GM21786 (cell line): ENCODE data around the gene SLC25A31.

ENCODE experiments used
- ATAC-seq: cut with Tn5 transposase; IDR thresholded peaks from one replicate; pipeline ENCODE4 v1.9.1; 2021; ENCODE audit not compliant: unreplicated experiment

Gene SLC25A31

DNA sequence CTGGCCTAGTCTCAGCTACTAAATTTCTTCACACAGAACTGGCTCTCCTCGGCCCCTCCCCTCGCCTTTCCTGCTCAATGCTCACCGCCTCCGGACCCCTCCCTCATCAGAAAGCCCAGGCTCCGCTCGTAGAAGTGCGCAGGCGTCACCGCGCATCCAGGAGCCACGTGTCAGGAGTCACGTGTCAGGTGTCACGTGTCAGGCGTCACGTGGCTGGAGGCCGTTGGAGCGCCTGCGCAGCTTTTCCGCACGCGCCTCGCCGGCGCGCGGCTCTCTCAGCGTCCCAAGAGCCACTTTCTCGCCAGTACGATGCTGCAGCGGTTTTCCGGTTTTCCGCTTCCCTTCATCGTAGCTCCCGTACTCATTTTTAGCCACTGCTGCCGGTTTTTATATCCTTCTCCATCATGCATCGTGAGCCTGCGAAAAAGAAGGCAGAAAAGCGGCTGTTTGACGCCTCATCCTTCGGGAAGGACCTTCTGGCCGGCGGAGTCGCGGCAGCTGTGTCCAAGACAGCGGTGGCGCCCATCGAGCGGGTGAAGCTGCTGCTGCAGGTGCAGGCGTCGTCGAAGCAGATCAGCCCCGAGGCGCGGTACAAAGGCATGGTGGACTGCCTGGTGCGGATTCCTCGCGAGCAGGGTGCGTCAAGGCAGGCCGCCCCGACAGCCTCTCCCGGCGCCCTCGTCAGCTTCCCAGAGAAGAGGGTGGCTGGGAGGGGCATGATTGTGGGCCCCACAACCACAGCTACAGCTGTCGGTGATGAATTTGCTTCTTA is at the start of gene SLC25A31:
Gene SLC25A31, plus strand, starts transcription at position 259 of the 772 bp plus-strand sequence. Its CDS starts 146 bp downstream, at position 405.
- ATAC-seq = no peak

DNA sequence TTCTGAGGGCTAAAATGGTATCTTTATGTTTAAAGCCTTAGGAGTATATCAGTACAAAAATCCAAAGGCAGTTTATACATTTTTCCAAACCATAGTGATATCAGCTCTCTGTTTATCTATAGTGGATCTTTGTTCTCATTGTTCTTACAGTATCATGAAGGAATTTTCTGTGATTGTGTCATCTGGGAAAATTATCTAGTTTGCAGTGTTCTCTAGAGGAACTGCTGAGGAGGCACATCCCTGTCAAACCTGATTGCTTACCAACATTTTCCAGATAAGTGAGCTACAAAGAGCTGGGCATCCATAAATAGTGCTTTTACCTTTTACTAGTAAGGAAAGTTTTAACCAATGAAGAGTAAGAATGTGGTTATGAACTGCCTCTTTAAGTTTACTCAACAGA is 44.9 kb upstream of the SLC25A31 start:
- ATAC-seq = no peak

GRCh38 chr4:127686658-127687057 is 43.5 kb upstream of the SLC25A31 start:
- ATAC-seq = no peak

GRCh38 chr4:127687580-127687979 is 42.6 kb upstream of the SLC25A31 start:
- ATAC-seq = no peak

- peak; percentile 100 for ATAC-seq
Observed at GRCh38 chr4:127698789-127699200, 31.4 kb upstream of the SLC25A31 start.

DNA sequence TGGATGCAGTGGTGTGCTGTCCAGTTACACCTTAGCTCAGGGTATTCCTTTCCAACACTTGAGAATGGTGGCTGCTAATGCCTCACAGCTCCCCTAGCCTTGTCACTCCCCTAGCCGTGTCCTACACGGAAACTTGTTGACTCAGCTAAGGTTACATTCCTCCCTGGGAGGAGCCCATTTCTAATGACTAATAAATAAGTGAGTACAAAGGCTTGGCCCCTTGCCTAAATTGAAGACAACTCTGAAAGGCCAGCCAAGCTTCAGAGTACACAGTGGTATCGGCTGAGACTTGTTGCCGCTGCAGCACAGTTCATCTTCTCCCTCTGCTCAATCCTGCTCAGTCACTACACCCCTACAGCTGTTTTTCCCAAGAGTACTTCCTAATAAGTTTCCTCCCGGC is 21.2 kb upstream of the SLC25A31 start:
- no peak for ATAC-seq

- no peak for ATAC-seq
Observed at GRCh38 chr4:127709456-127709855, 20.7 kb upstream of the SLC25A31 start.

- no peak for ATAC-seq
Observed at GRCh38 chr4:127731406-127731805, 1.2 kb downstream of the SLC25A31 start.

- ATAC-seq = peak; percentile 87
Observed at GRCh38 chr4:127732623-127733328, 2.6 kb downstream of the SLC25A31 start.

DNA sequence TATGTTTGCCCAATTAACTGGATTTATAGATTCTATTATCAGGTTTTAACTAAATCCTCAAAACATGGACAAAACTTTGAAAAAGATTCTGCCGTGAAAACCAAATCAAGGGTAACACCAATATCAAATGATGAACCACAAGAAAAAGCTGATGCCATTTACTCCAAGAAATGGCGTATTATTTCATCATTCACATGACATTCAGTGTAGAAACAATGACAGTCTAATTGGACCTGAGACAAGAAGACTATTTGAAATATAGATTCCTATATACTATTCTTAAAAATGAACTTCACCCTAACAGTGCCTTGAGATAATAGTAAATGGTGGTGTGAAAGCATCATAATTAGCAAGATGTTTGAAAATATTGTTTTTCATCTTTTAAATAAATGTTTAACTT is 4.8 kb downstream of the SLC25A31 start:
- ATAC-seq = no peak

GRCh38 chr4:127737295-127737694 is 7.1 kb downstream of the SLC25A31 start:
- ATAC-seq = no peak

- no peak for ATAC-seq
Observed at GRCh38 chr4:127741247-127741646, 11.0 kb downstream of the SLC25A31 start.

GRCh38 chr4:127747883-127748282 is 17.7 kb downstream of the SLC25A31 start:
- no peak for ATAC-seq

DNA sequence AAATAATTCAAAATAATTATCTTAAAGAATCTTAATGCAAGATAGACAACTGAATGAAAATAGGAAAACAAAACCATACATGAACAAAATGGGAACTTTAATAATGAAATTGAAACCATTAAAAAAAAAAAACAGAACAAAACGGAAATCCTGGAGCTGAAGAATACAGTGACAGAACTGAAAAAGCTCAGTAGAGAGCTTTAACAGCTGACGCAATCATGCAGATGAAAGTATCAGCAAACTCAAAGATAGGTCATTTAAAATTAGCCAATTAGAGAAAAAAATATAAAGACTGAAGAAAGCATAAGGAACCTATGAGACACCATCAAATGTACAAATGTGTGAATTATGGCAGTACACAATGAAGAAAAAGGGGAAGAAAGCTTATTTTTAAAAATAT is 18.8 kb downstream of the SLC25A31 start:
- ATAC-seq = no peak

DNA sequence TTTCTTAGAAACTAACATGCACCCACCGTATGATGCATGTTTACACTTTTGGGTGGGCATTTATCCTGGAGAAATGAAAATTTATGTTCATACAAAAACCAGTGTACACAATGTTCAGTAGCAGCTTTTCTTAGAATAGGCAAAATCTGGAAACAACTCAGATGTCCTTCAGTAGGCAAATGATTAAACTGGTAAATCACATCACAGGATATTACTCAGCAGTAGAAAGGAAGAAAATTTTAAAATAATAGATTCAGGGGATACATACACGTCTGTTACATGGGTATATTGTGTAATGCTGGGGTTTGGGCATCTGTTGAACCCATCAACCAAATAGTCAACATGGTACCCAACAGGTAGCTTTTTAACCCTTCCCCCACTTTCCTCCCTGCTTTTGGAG is 26.7 kb downstream of the SLC25A31 start:
- no peak for ATAC-seq

DNA sequence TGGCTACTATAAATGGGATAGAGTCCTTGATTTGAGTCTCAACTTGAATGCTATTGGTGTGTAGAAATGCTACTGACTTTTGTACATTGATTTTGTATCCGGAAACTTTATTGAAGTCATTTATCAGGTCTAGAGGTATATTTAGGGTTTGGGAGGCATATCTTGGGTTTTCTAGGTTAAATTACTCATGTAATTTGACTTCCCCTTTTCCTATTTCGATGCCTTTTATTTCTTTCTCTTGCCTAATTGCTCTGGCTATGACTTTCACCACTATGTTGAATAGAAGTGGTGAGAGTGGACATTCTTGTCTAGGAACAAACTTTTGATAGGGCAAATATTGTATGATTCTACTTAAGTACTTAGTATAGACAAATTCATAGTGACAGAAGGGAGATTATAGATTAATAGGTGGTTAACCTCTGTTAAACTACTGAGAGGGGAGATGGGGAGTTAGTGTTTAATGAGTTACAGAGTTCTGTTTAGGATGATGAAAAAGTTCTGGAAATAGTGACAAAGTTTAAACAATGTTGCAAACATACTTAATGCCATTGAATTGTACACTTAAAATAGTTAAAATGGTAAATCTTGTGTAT is 29.1 kb downstream of the SLC25A31 start:
- ATAC-seq = peak; percentile 81

DNA sequence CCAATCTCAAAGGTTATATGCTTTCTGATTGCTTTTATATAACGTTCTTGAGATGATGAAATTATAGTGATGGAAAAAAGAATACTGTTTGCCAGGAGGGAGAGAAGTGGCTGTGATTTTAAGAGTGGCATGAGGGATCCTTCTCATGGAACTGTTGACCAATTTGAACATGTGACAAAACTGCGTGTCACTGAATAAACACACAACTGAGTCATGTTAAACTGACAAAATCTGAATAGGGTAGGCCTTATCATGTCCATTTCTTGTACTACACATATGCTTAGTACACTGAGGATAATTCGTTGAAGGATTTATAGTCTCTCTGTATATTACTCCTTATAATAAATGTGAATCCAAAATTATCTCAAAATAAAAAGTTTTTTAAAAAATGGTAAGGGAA is 29.7 kb downstream of the SLC25A31 start:
- no peak for ATAC-seq

GRCh38 chr4:127771535-127772275 is 41.5 kb downstream of the SLC25A31 start:
- no peak for ATAC-seq

DNA sequence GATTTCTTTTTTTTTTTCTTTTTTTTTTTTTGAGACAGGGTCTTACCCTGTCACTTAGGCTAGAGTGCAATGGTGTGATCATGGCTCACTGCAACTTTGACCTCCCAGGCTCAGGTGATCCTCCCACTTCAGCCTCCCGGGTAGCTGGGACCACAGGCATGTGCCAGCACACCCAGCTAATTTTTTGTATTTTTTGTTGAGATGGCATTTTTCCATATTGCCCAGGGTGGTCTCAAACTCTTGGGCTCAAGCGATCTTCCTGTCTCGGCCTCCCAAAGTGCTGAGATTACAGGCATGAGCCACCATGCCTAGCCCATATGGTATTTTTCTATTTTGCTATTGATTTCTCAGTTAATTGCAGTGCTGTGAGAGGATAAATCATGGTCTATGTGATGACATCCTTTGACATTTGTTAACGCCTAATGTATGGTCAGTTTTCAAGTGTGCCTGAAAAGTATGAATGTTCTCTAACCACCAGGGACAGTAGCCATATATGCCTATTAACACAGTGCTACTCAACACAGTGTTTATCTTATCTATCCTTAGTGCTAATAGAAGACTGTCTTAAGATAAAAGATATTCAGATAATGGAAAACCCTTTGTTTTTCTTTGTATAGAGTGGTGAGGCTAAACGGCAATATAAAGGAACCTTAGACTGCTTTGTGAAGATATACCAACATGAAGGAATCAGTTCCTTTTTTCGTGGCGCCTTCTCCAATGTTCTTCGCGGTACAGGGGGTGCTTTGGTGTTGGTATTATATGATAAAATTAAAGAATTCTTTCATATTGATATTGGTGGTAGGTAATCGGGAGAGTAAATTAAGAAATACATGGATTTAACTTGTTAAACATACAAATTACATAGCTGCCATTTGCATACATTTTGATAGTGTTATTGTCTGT is 42.8 kb downstream of the SLC25A31 start:
- ATAC-seq = no peak

DNA sequence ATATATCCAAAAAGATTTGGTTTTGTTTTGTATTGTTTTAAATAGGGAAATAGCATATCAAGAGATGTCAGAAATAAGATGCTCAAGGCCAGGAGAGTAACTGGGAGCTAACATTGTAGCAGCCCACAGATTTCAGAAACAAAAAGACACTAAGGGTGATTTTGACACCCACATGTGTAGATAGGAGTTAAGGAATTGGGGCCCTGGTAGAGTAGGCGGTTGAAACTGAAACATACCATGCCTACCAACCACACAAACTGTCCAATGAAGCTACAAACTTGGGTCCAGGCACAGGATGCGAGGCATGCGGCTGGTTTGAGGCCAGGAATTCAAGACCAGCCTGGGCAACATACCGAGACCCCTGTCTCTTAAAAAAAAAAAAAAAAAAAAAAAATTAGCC is 45.6 kb downstream of the SLC25A31 start:
- ATAC-seq = peak; percentile 33
